Kidney (tissue), 22 donors: Measurements from ENCODE around the gene EPSTI1. TPM values are rescaled to one million over a fixed set of nuclear protein-coding genes. Genes with fewer than 3 reads are reported as not detected.
"Not testable (repeated sequence)": the region's sequence is repeated elsewhere in the genome, so short reads cannot be mapped to it uniquely, and the experiment has no call there.

Experiments used
- DNase-seq, 5 donors: peaks; one replicate each; pipeline ENCODE4 v3.0.0-alpha.2; 2013 to 2020
- FAIRE-seq: peaks from 2 replicates; lab custom pipeline; 2012; peaks lifted over from hg19 to GRCh38; lab: Jason Lieb, UNC
- H3K27ac ChIP-seq, 2 donors: one replicate each; pipeline ENCODE4 v1.7.0; 2013; ENCODE audit warnings: low read depth in 2 of 2, low read length in 2 of 2, inconsistent platforms in 1 of 2
- H3K27me3 ChIP-seq: one replicate; pipeline ENCODE4 v1.7.1; 2013; ENCODE audit warnings: low read length, inconsistent platforms; ENCODE audit not compliant: control insufficient read depth, insufficient read depth
- H3K36me3 ChIP-seq, 3 donors: one replicate each; pipeline versions ENCODE4 v1.7.0 to v1.7.1; 2013; ENCODE audit warnings: low read length in 3 of 3, control low read depth in 1 of 3, inconsistent platforms in 1 of 3; ENCODE audit not compliant: insufficient read depth in 3 of 3, control insufficient read depth in 2 of 3
- H3K4me1 ChIP-seq, 3 donors: one replicate each; pipeline versions ENCODE4 v1.7.0 to v1.7.1; 2013; ENCODE audit warnings: low read length in 3 of 3, inconsistent platforms in 1 of 3, low read depth in 1 of 3; ENCODE audit not compliant: control insufficient read depth in 2 of 3, insufficient read depth in 2 of 3
- H3K4me3 ChIP-seq, 3 donors: one replicate each; pipeline versions ENCODE4 v1.7.0 to v1.8.1; 2013; ENCODE audit warnings: low read length in 3 of 3, control low read depth in 1 of 3, inconsistent platforms in 1 of 3
- H3K9ac ChIP-seq, 3 donors: one replicate each; pipeline versions ENCODE4 v1.7.0 to v1.7.1; 2013; ENCODE audit warnings: low read length in 3 of 3, control low read depth in 1 of 3, inconsistent platforms in 1 of 3
- H3K9me3 ChIP-seq, 3 donors: one replicate each; pipeline versions ENCODE4 v1.7.0 to v1.7.1; 2013; ENCODE audit warnings: low read length in 3 of 3, control low read depth in 1 of 3, inconsistent platforms in 1 of 3; ENCODE audit not compliant: control insufficient read depth in 2 of 3, insufficient read depth in 1 of 3
- CTCF ChIP-seq: IDR thresholded peaks from 3 replicates; pipeline ENCODE4 v1.5.1; 2012; ENCODE audit warnings: mild to moderate bottlenecking, moderate library complexity, borderline replicate concordance; ENCODE audit not compliant: insufficient read depth; ENCODE audit errors: extremely low read depth
- intact Hi-C: fragments of 100-400 bp; cut with DNase I; formaldehyde crosslinking; loops from one replicate; pipeline ENCODE4 v1.11.1; 2022
- long read RNA-seq, 10 donors: library from polyadenylated mRNA in 1 of 10; unstranded in 1 of 10; transcript quantifications; one replicate each; pipeline ENCODE4 v2.0.0 and lab custom pipeline, GENCODE V29; 2021 to 2026
- polyA plus RNA-seq: library from polyadenylated mRNA; stranded (reverse); fragments of 350-450 nt; fragmentation: Illumina TruSeq; extraction: RNeasy Lipid Tissue Mini Kit (QIAGEN cat#74804); gene quantifications from one replicate; pipeline ENCODE4 v1.2.3, GENCODE V29; 2014; ENCODE audit warnings: low read depth, low replicate concordance; ENCODE audit not compliant: insufficient read depth
- total RNA-seq: library from RNA; stranded (reverse); fragmentation: NEBNext Ultra II Directional; extraction: Animal tissue kit (Norgen Biotek cat#: 25700); gene quantifications from one replicate; pipeline ENCODE4 v1.2.1, GENCODE V29; 2021
- donor health status: control.
- donor health status: control.
- donor health status: control.
- donor health status: control.
- donor health status: control.
- donor health status: DM: yes; HTN: yes; CAD: no.
- donor health status: Normal renal cell carcinoma (clear cell type).

The EPSTI1 gene
- total RNA-seq (12.2 TPM), polyA plus RNA-seq (11.2 TPM)
- long read RNA-seq, donor 1, partial matches to known transcripts: 0 of 1 reads
- long read RNA-seq, donor 1, other reads (novel, unspliced or antisense): 0 of 1 reads
- long read RNA-seq, donor 2, partial matches to known transcripts: 0 of 4 reads
- long read RNA-seq, donor 2, other reads (novel, unspliced or antisense): 0 of 4 reads
- long read RNA-seq, donor 3, partial matches to known transcripts: 0 of 2 reads
- long read RNA-seq, donor 3, other reads (novel, unspliced or antisense): 0 of 2 reads
- long read RNA-seq, donor 4, partial matches to known transcripts: 0 of 2 reads
- long read RNA-seq, donor 4, other reads (novel, unspliced or antisense): 0 of 2 reads
- long read RNA-seq, donor 5, partial matches to known transcripts: 0 of 1 reads
- long read RNA-seq, donor 5, other reads (novel, unspliced or antisense): 0 of 1 reads
- long read RNA-seq, donor 6, partial matches to known transcripts: 0 of 5 reads
- long read RNA-seq, donor 6, other reads (novel, unspliced or antisense): 0 of 5 reads
- long read RNA-seq, donor 7, partial matches to known transcripts: 0 of 6 reads
- long read RNA-seq, donor 7, other reads (novel, unspliced or antisense): 1 of 6 reads
- long read RNA-seq, donor 8, partial matches to known transcripts: 0 of 1 reads
- long read RNA-seq, donor 8, other reads (novel, unspliced or antisense): 0 of 1 reads
- long read RNA-seq, donor 9: 0 reads
- long read RNA-seq, donor 10, partial matches to known transcripts: 0 of 1 reads
- long read RNA-seq, donor 10, other reads (novel, unspliced or antisense): 0 of 1 reads

- Histone ChIP-seq H3K27me3 (no peaks in the 10 kb centered on the region), H3K4me1 (peaks cover 2 to 7% (median 6%) of the 10 kb centered on the region in 3 donors), H3K9me3 (no peaks in the 10 kb centered on the region), H3K36me3 (no peaks in the 10 kb centered on the region), H3K9ac (peak within 1 kb of the TSS; percentile 47 to 92 (median 91)), H3K27ac (peak within 1 kb of the TSS; percentile 85 to 88), H3K4me3 (peak within 1 kb of the TSS; percentile 70 to 92 (median 89))
- FAIRE-seq: no peak
- intact Hi-C loops: no loop called here
- no peak for TF ChIP-seq CTCF
- DNase-seq: peak; percentile 69 to 88 (median 75)
These were observed at the start of gene EPSTI1 for GRCh38 chr13:42991898-42992763. Gene EPSTI1, minus strand, starts transcription at chr13:42992241. Its CDS starts 76 bp downstream, at chr13:42992165.

- no peaks in the 10 kb centered on the region for H3K27me3 ChIP-seq
- no peak overlapping the region for H3K9ac ChIP-seq
- DNase-seq: no peak
- no peaks in the 10 kb centered on the region for H3K9me3 ChIP-seq
- intact Hi-C loops: no loop called here
- H3K4me3 ChIP-seq: no peak overlapping the region
- H3K4me1 ChIP-seq: peaks cover 0 to 6% (median 0%) of the 10 kb centered on the region in 3 donors
- no peaks in the 10 kb centered on the region for H3K36me3 ChIP-seq
- no peak for FAIRE-seq
- no peak overlapping the region for H3K27ac ChIP-seq
- TF ChIP-seq CTCF: no peak
These were observed 49.4 kb upstream of the EPSTI1 start for GRCh38 chr13:43041369-43041921.

- H3K36me3 ChIP-seq, intact Hi-C loops, H3K9me3 ChIP-seq, FAIRE-seq, H3K9ac ChIP-seq, H3K27me3 ChIP-seq, H3K27ac ChIP-seq, H3K4me1 ChIP-seq, DNase-seq, H3K4me3 ChIP-seq: not testable (repeated sequence)
These were observed 48.7 kb upstream of the EPSTI1 start for GRCh38 chr13:43040581-43041368.
